Parathyroid adenoma (tissue), 2 donors: ENCODE results near the gene PIGK.

ENCODE experiments used
- H2AFZ ChIP-seq: fragments of 300-600 bp; sonication (generic); one replicate; pipeline ENCODE4 v1.7.0; 2017; ENCODE audit warnings: antibody characterized with exemption, mild to moderate bottlenecking
- H3K27ac ChIP-seq: fragments of 300-600 bp; sonication (generic); one replicate; pipeline ENCODE4 v1.7.0; 2017
- H3K27me3 ChIP-seq: fragments of 300-600 bp; sonication (generic); one replicate; pipeline ENCODE4 v1.7.0; 2017; ENCODE audit warnings: low read length; ENCODE audit not compliant: control insufficient read depth, insufficient read depth
- H3K36me3 ChIP-seq: fragments of 300-600 bp; sonication (generic); one replicate; pipeline ENCODE4 v1.7.0; 2017; ENCODE audit warnings: low read length; ENCODE audit not compliant: control insufficient read depth, insufficient read depth
- H3K4me1 ChIP-seq: fragments of 300-600 bp; sonication (generic); one replicate; pipeline ENCODE4 v1.7.0; 2017; ENCODE audit warnings: control low read depth
- H3K4me2 ChIP-seq: fragments of 300-600 bp; sonication (generic); one replicate; pipeline ENCODE4 v1.7.0; 2017; ENCODE audit warnings: low read length
- H3K4me3 ChIP-seq: fragments of 300-600 bp; sonication (generic); one replicate; pipeline ENCODE4 v1.7.0; 2017; ENCODE audit warnings: low read depth, low read length
- H3K79me2 ChIP-seq: fragments of 300-600 bp; sonication (generic); one replicate; pipeline ENCODE4 v1.7.0; 2017; ENCODE audit warnings: control low read depth
- H3K9ac ChIP-seq: fragments of 300-600 bp; sonication (generic); one replicate; pipeline ENCODE4 v1.7.0; 2017; ENCODE audit warnings: mild to moderate bottlenecking
- H3K9me3 ChIP-seq: fragments of 300-600 bp; sonication (generic); one replicate; pipeline ENCODE4 v1.7.0; 2017; ENCODE audit warnings: low read length; ENCODE audit not compliant: control insufficient read depth
- CTCF ChIP-seq: fragments of 300-600 bp; sonication (generic); IDR thresholded peaks from one replicate; pipeline ENCODE4 v1.7.0; 2017; ENCODE audit warnings: antibody characterized with exemption, mild to moderate bottlenecking
- donor health status: primary hyperparathyroidism.

Gene PIGK

GRCh38 chr1:77051425-77051824 lies 167.8 kb downstream of the PIGK start:
- no peak for TF ChIP-seq CTCF
- H3K79me2 ChIP-seq, result no peaks in the 10 kb centered on the region

GRCh38 chr1:77048615-77049005 lies 170.6 kb downstream of the PIGK start:
- Histone ChIP-seq H3K36me3 (no peaks in the 10 kb centered on the region), H3K4me1 (no peaks in the 10 kb centered on the region), H3K9me3 (no peaks in the 10 kb centered on the region), H3K4me2 (no peak overlapping the region), H3K79me2 (no peaks in the 10 kb centered on the region), H3K4me3 (no peak overlapping the region), H3K27ac (no peak overlapping the region), H2AFZ (no peak overlapping the region), H3K27me3 (no peaks in the 10 kb centered on the region), H3K9ac (no peak overlapping the region)
- no peak for TF ChIP-seq CTCF

More at GRCh38 chr1:77051425-77051824, 167.8 kb downstream of the PIGK start:
- H2AFZ ChIP-seq, result no peak overlapping the region
- H3K4me1 ChIP-seq, result no peaks in the 10 kb centered on the region
- H3K27ac ChIP-seq, result no peak overlapping the region
- H3K4me2 ChIP-seq, result no peak overlapping the region
- H3K9ac ChIP-seq, result no peak overlapping the region
- no peaks in the 10 kb centered on the region for H3K9me3 ChIP-seq
- no peaks in the 10 kb centered on the region for H3K27me3 ChIP-seq
- no peak overlapping the region for H3K4me3 ChIP-seq
- no peaks in the 10 kb centered on the region for H3K36me3 ChIP-seq

- Histone ChIP-seq H3K36me3 (no peaks in the 10 kb centered on the region), H2AFZ (no peak overlapping the region), H3K9ac (no peak overlapping the region), H3K9me3 (no peaks in the 10 kb centered on the region), H3K4me1 (no peaks in the 10 kb centered on the region), H3K79me2 (no peaks in the 10 kb centered on the region), H3K27ac (no peak overlapping the region), H3K4me2 (no peak overlapping the region), H3K4me3 (no peak overlapping the region), H3K27me3 (no peaks in the 10 kb centered on the region)
- no peak for TF ChIP-seq CTCF
Measured at GRCh38 chr1:77047978-77048614, 171.1 kb downstream of the PIGK start.

GRCh38 chr1:77047575-77047974 lies 171.7 kb downstream of the PIGK start:
- Histone ChIP-seq H3K27ac (no peak overlapping the region), H3K36me3 (no peaks in the 10 kb centered on the region), H3K9me3 (no peaks in the 10 kb centered on the region), H3K4me1 (no peaks in the 10 kb centered on the region), H3K27me3 (no peaks in the 10 kb centered on the region), H3K9ac (no peak overlapping the region), H3K4me3 (no peak overlapping the region), H2AFZ (no peak overlapping the region), H3K79me2 (no peaks in the 10 kb centered on the region), H3K4me2 (no peak overlapping the region)
- no peak for TF ChIP-seq CTCF
